HG02571 (cell line): Measurements from ENCODE around the gene IFI44L.

Source experiments
- ATAC-seq: cut with Tn5 transposase; IDR thresholded peaks from one replicate; pipeline ENCODE4 v1.9.1; 2021; ENCODE audit warnings: mild to moderate bottlenecking, moderate library complexity; ENCODE audit not compliant: unreplicated experiment

Gene IFI44L

GRCh38 chr1:78640462-78640861, 20.2 kb downstream of the IFI44L start:
- no peak for ATAC-seq

GRCh38 chr1:78641558-78641957, 21.3 kb downstream of the IFI44L start:
- no peak for ATAC-seq

GRCh38 chr1:78645723-78646122, 25.5 kb downstream of the IFI44L start:
- ATAC-seq = no peak

- no peak for ATAC-seq
Measured at GRCh38 chr1:78647238-78647637, 27.0 kb downstream of the IFI44L start.

- peak; percentile 81 for ATAC-seq
Measured at GRCh38 chr1:78649628-78650027, 29.4 kb downstream of the IFI44L start, which contains the start of gene IFI44. IFI44 (plus strand) TSS chr1:78649831; CDS start chr1:78650196, 365 bp downstream.

- ATAC-seq = no peak
Measured at GRCh38 chr1:78650114-78650660, 29.9 kb downstream of the IFI44L start.

- ATAC-seq = no peak
Measured at GRCh38 chr1:78651241-78651640, 31.0 kb downstream of the IFI44L start.

- ATAC-seq = no peak
Measured at GRCh38 chr1:78652019-78652560, 31.8 kb downstream of the IFI44L start.

- ATAC-seq = no peak
Measured at GRCh38 chr1:78658901-78659300, 38.7 kb downstream of the IFI44L start.

- no peak for ATAC-seq
Measured at GRCh38 chr1:78663923-78664322, 43.7 kb downstream of the IFI44L start.

GRCh38 chr1:78664763-78665162, 44.5 kb downstream of the IFI44L start:
- ATAC-seq = no peak

GRCh38 chr1:78665809-78666208, 45.6 kb downstream of the IFI44L start:
- ATAC-seq = no peak

GRCh38 chr1:78667939-78668338, 47.7 kb downstream of the IFI44L start:
- ATAC-seq = no peak

- no peak for ATAC-seq
Measured at GRCh38 chr1:78668427-78668826, 48.2 kb downstream of the IFI44L start.

GRCh38 chr1:78672428-78672827, 52.2 kb downstream of the IFI44L start:
- no peak for ATAC-seq

GRCh38 chr1:78673120-78673519, 52.9 kb downstream of the IFI44L start:
- no peak for ATAC-seq

GRCh38 chr1:78676347-78676982, 56.2 kb downstream of the IFI44L start:
- no peak for ATAC-seq

- no peak for ATAC-seq
Measured at GRCh38 chr1:78676993-78677392, 56.7 kb downstream of the IFI44L start.

- ATAC-seq = no peak
Measured at GRCh38 chr1:78677788-78678187, 57.5 kb downstream of the IFI44L start.

GRCh38 chr1:78678324-78678723, 58.1 kb downstream of the IFI44L start:
- ATAC-seq = peak; percentile 86

- no peak for ATAC-seq
Measured at GRCh38 chr1:78681265-78681664, 61.0 kb downstream of the IFI44L start.

GRCh38 chr1:78682496-78682895, 62.2 kb downstream of the IFI44L start:
- no peak for ATAC-seq

- no peak for ATAC-seq
Measured at GRCh38 chr1:78683079-78683478, 62.8 kb downstream of the IFI44L start.
